Tibial nerve (tissue), 4 donors: ENCODE data around the gene DDAH2. TPM values are rescaled to one million over a fixed set of nuclear protein-coding genes. Genes with fewer than 3 reads are reported as not detected.

Experiments used
- DNase-seq, 2 donors: peaks; one replicate each; pipeline ENCODE4 v3.0.0-alpha.2; 2019; ENCODE audit warnings: low spot score in 2 of 2
- H3K27ac ChIP-seq, 4 donors: fragments of 200-600 bp; sonication (generic) in 3 of 4; one replicate each; pipeline ENCODE4 v1.5.1; 2017 to 2019; ENCODE audit warnings: mild to moderate bottlenecking in 1 of 4
- H3K27me3 ChIP-seq, 2 donors: fragments of 200-600 bp; sonication (generic) in 1 of 2; one replicate each; pipeline versions ENCODE4 v1.5.1 to v1.6.0; 2017 to 2019
- H3K36me3 ChIP-seq, 3 donors: fragments of 200-600 bp; sonication (generic); one replicate each; pipeline ENCODE4 v1.5.1; 2018 to 2019
- H3K4me1 ChIP-seq, 4 donors: fragments of 200-600 bp; sonication (generic) in 3 of 4; one replicate each; pipeline ENCODE4 v1.5.1; 2017 to 2019
- H3K4me3 ChIP-seq, 4 donors: fragments of 200-600 bp; sonication (generic) in 3 of 4; one replicate each; pipeline ENCODE4 v1.5.1; 2017 to 2019; ENCODE audit warnings: mild to moderate bottlenecking in 1 of 4, moderate library complexity in 1 of 4
- H3K9me3 ChIP-seq, 4 donors: fragments of 200-600 bp; sonication (generic) in 3 of 4; one replicate each; pipeline ENCODE4 v1.5.1; 2017 to 2019
- CTCF ChIP-seq, 5 experiments: fragments of 200-600 bp in 3 of 5; fragments of 450-650 bp in 2 of 5; sonication (generic) in 3 of 5; IDR thresholded peaks; one replicate each; pipeline ENCODE4 v1.5.1; 2016 to 2019; ENCODE audit warnings: antibody characterized with exemption in 5 of 5, mild to moderate bottlenecking in 3 of 5, moderate library complexity in 2 of 5
- EP300 ChIP-seq, 2 donors: sonication (generic); formaldehyde crosslinking; IDR thresholded peaks; one replicate each; pipeline ENCODE4 v1.6.1; 2017; ENCODE audit warnings: antibody characterized with exemption in 2 of 2, mild to moderate bottlenecking in 1 of 2
- POLR2A ChIP-seq, 2 donors: fragments of 450-650 bp; IDR thresholded peaks; one replicate each; pipeline ENCODE4 v1.6.1; 2017; ENCODE audit warnings: antibody characterized with exemption in 2 of 2, mild to moderate bottlenecking in 2 of 2, moderate library complexity in 2 of 2
- WGBS, 2 donors: methylation state at CpG; one replicate each; pipeline ENCODE4 v1.1.5; 2018; 5-methylcytosine and 5-hydroxymethylcytosine counted together
- total RNA-seq, 4 donors: library from RNA; depleted of rRNA; stranded (reverse); fragments of >200 nt; gene quantifications; one replicate each; pipeline ENCODE4 v1.1.0, GENCODE V29; 2016

The DDAH2 gene, protein sequence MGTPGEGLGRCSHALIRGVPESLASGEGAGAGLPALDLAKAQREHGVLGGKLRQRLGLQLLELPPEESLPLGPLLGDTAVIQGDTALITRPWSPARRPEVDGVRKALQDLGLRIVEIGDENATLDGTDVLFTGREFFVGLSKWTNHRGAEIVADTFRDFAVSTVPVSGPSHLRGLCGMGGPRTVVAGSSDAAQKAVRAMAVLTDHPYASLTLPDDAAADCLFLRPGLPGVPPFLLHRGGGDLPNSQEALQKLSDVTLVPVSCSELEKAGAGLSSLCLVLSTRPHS
- total RNA-seq, result 100 to 1,000 TPM; 134 to 193 (median 166) TPM

DNA sequence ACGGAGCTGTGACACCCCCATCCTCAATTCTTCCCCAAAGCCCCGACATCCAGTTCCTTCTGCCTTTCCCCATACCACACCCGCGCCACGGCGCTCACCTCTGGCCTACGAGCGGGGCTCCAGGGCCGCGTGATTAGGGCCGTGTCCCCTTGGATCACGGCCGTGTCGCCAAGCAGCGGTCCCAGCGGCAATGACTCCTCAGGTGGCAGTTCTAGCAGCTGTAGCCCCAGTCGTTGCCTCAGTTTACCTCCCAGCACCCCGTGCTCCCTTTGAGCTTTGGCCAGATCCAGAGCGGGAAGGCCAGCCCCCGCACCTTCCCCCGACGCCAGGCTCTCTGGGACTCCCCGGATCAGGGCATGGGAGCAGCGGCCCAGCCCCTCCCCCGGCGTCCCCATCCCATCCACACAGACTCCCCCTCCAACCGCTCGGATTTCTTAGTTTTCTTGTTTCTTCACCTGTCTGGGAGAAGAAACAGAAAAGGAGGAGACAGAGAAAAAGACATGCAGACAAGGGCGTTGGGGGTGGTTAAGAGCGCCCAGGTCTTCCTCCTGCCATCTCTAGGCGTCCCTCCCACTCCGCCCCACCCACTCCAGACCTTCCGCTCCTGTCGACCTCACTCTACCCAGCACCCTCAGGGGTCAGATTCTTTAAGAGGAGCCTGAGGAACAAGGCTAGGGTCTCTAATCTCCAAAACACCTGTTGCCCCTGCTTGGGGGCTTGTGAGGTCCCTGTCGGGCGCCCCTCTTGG, at the start of gene DDAH2:
TSS of gene DDAH2 (minus strand) at position 533 of the 748 bp plus-strand sequence. CDS start at position 395, 138 bp downstream.
- 10 to 12% methylated on average over 28 to 36 of the region's 36 CpGs for WGBS, 2 donors
- H3K36me3 ChIP-seq, result peaks cover 0 to 65% (median 4%) of the 10 kb centered on the region in 3 donors
- H3K4me1 ChIP-seq, result peaks cover 0 to 60% (median 19%) of the 10 kb centered on the region in 4 donors
- H3K27me3 ChIP-seq, result no peaks in the 10 kb centered on the region
- peak within 1 kb of the TSS; percentile 92 to 100 (median 98) for H3K27ac ChIP-seq
- H3K9me3 ChIP-seq, result no peaks in the 10 kb centered on the region
- DNase-seq, result no peak
- peak within 1 kb of the TSS; percentile 67 to 97 (median 85) for H3K4me3 ChIP-seq
- TF ChIP-seq POLR2A (IDR thresholded peaks at IDR 0.05) (no peak), CTCF (IDR thresholded peaks at IDR 0.05) (peak in 4 of 5 experiments; percentile 53 to 84 (median 78)), EP300 (IDR thresholded peaks at IDR 0.05) (no peak)

DNA sequence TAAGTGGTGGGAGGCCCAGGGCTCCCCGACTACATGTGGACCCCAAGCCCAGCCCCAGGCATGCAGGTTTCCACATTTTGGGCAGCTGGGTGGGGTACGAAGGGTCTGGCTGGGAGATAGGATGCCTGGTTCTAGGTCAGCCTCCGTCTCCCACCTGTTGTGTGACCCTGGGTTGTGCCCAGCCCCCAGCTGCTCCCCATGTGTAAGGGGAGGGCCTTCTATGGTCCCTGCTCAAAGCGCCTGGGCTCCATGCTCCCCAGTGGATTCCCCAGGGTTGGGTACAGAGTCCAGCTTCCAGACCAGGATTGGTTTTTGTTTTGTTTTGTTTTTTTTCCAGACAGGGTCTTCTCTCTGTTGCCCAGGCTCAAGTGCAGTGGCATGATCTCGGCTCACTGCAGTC, 49.1 kb upstream of the DDAH2 start:
- WGBS, 2 donors, result 89% methylated on average over 5 of the region's 5 CpGs

GRCh38 chr6:31777667-31778050, 48.6 kb upstream of the DDAH2 start:
- WGBS, 2 donors, result 78 to 82% methylated on average over 5 of the region's 5 CpGs
- peak overlapping the region in 2 of 4 donors; percentile 5 to 32 for H3K27ac ChIP-seq

More for the DNA sequence above, 49.1 kb upstream of the DDAH2 start:
- Histone ChIP-seq H3K27ac (no peak overlapping the region), H3K27me3 (no peaks in the 10 kb centered on the region), H3K9me3 (no peaks in the 10 kb centered on the region), H3K36me3 (peaks cover 0 to 56% (median 21%) of the 10 kb centered on the region in 3 donors), H3K4me3 (no peak overlapping the region), H3K4me1 (peaks cover 0 to 10% (median 9%) of the 10 kb centered on the region in 4 donors)
- TF ChIP-seq POLR2A (IDR thresholded peaks at IDR 0.05), result no peak
- no peak for TF ChIP-seq CTCF (IDR thresholded peaks at IDR 0.05)
- TF ChIP-seq EP300 (IDR thresholded peaks at IDR 0.05), result no peak
- no peak for DNase-seq

DNA sequence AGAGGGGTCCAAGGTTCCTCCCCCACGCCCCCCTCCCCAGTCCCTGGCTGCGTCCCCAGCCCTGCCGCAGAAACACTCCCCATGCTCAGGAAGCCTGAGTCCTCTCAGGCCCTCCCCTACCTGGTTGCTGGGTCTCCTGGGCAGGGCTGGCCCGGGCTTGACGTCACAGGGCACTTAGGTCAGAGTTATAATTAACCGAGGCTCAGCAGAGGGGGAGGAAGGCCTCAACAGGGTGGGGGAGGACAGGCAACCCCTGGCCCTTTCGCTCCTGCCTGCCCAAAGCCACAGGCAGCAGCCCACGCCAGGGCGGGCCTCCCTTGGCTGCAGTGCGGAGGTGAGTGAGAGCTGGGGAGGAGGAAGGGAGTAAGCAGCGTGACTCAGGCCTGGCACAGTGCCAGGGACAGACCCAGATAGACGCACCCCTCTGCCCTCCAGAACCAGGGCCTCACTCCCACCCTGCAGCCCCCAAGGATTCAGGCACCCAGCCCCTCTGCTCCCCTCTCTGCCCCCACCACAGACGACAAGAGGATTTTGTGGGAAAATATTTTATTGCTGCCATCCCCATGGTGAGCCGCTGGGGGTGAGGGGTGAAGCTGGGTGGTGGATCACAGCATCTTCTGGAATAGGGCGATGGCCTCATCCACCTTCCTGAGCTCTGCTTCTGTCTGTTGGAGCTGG, 48.0 kb upstream of the DDAH2 start, which contains the start of gene VWA7:
TSS of gene VWA7 (minus strand) at position 340 of the 678 bp plus-strand sequence. CDS start 549 bp downstream, outside the sequence.
- H3K36me3 ChIP-seq, result peaks cover 0 to 45% (median 20%) of the 10 kb centered on the region in 3 donors
- WGBS, 2 donors, result 13 to 16% methylated on average over 14 to 15 of the region's 15 CpGs
- H3K4me1 ChIP-seq, result peaks cover 0 to 10% (median 9%) of the 10 kb centered on the region in 4 donors
- TF ChIP-seq EP300 (IDR thresholded peaks at IDR 0.05) (no peak), POLR2A (IDR thresholded peaks at IDR 0.05) (no peak), CTCF (IDR thresholded peaks at IDR 0.05) (no peak)
- peak within 1 kb of the TSS in 2 of 4 donors; percentile 5 to 32 for H3K27ac ChIP-seq
- H3K9me3 ChIP-seq, result no peaks in the 10 kb centered on the region
- DNase-seq, result no peak
- no peaks in the 10 kb centered on the region for H3K27me3 ChIP-seq
- no peak within 1 kb of the TSS for H3K4me3 ChIP-seq

More at GRCh38 chr6:31777667-31778050, 48.6 kb upstream of the DDAH2 start:
- TF ChIP-seq POLR2A (IDR thresholded peaks at IDR 0.05) (no peak), CTCF (IDR thresholded peaks at IDR 0.05) (no peak), EP300 (IDR thresholded peaks at IDR 0.05) (no peak)
- Histone ChIP-seq H3K36me3 (peaks cover 0 to 50% (median 20%) of the 10 kb centered on the region in 3 donors), H3K4me3 (no peak overlapping the region), H3K4me1 (peaks cover 0 to 10% (median 9%) of the 10 kb centered on the region in 4 donors), H3K9me3 (no peaks in the 10 kb centered on the region), H3K27me3 (no peaks in the 10 kb centered on the region)
- no peak for DNase-seq
